ENCODE data around the gene COL1A2.

COL1A2 gene

DNA sequence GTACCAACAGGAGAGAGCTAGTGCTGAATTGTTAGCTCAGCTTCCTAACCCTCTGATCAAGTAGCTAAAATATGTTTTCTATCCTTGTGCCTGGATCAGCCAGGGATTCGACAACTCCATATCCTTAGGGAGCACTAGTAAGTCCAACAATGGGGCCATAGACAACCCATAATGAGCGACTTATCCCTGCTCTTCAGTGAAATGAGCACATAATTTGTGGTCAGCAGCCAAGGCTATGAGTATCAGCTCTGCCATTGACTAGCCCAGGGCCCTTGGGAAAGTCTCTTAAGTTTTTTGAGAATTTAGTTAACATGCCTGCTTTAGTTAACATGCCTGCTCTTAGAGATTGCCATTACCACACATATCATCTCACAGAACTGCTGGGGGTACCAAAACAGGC, 39.3 kb downstream of the COL1A2 start:
- no peak for DNase-seq (ENCODE audit: low read depth in 2 of 2)

DNA sequence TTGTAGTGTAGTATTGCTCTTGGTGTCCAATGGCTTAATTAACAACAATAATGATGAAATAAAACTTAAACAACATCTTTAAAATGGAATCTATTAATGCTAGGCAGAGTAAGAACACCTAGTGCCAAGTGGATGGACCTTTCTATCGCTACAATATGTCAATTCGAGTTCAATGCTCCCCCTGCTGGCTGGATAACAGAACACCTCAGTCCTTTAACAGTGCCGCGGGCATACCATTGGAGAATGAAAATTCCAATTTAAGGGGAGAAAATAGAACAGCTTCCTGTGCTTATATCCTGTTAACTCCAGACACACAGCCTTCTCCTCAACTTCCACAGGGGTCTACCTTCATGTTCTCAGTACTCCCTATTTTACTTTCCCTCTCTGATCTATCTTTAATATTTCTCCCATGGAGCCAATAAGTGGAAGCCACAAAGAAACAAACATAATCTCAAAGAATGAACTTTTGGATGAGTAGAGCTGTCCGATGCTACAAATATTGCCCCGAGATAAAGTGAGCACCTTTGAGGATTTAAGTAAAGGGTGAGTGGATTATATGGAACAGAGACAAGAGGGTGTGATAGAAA, 41.4 kb downstream of the COL1A2 start:
- peak; percentile 13 to 47 for DNase-seq (ENCODE audit: low read depth in 2 of 2)

DNA sequence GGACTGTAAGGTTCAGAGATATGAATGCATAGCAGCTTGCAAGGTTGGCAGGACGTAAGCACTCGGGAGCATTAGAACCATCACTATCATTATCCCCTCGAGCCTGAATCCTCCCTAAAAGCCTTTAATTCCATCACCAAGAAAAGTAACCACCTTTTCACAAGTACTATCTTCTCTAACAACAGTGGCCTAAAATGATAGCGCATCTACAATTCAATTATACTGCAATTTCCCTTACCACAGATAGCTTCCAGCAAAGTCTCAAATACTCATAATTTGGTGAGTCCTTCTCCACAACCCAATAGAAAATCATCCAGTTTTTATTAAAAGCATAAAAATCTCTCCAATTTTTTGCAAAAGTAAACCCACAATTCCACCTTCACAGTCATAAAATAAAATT, 42.0 kb downstream of the COL1A2 start:
- no peak for DNase-seq (ENCODE audit: low read depth in 2 of 2)

DNA sequence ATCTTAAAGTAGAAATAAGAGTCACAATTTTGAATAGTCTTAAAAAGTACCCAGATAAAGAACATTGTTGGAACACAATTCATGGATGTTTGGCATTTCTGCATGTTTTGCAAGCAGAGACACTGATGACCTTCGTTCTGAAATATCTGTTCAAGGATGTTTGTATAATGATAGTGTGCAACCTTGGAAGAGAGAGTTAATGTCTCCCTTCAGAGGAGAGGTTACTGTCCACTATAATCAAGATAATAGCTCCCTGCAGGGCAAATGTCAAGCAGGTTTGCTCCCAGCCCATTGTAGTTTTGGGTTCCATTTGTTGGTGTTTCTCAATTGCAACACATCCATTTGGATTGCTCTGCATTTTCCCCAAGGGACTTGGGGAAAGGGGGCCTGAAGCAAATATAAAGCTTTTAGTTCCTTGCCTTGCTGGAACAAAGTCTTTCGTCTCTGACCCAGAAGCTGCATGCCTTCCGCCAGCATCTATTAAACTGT, 45.2 kb downstream of the COL1A2 start:
- no peak for DNase-seq (ENCODE audit: low read depth in 2 of 2)

GRCh38 chr7:94440451-94441039, 45.9 kb downstream of the COL1A2 start:
- DNase-seq (ENCODE audit: low read depth in 2 of 2): no peak

- DNase-seq (ENCODE audit: low read depth in 2 of 2): no peak
Measured at GRCh38 chr7:94441138-94441537, 46.4 kb downstream of the COL1A2 start.

- no peak for DNase-seq (ENCODE audit: low read depth in 2 of 2)
Measured at GRCh38 chr7:94442639-94443038, 47.9 kb downstream of the COL1A2 start.

DNA sequence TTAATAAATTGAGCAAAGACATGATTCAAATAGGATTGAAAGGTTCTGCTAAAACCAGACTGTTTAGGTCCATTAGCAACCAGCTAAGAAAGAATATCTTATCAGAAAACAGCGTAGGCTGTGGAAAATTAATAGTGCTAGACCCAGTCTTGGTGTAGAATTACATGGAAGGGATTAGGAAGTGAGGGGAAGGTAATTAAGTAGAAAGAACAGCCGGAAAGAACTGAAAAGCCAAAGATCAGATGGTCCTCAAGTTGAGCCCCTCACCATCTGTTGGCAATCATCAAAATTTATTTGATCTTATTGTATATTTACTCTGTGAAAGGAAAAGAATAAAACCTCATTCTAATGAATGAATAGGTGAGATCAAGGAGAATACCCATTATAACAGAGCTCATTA, 50.1 kb downstream of the COL1A2 start:
- no peak for DNase-seq (ENCODE audit: low read depth in 2 of 2)

- no peak for DNase-seq (ENCODE audit: low read depth in 2 of 2)
Measured at GRCh38 chr7:94445696-94446194, 51.0 kb downstream of the COL1A2 start.

DNA sequence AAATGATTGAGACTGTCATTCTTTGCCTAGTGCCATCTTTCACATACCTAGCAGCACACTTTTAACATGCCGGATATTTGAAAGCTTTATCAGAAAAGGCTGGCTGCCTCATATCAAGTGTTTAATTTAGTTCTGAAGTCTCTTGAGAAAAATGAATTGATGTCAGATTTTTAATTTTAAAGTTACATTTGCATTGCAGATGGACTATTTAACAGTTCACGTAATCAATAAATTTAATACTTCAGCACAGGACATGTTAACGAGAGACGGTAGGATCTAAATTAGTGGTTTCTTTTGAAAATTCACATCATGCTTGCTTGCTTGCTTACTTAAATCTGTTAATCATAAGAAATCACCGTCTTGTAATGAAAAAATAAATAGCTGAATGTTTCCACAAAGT, 51.6 kb downstream of the COL1A2 start:
- no peak for DNase-seq (ENCODE audit: low read depth in 2 of 2)

GRCh38 chr7:94449151-94449725, 54.5 kb downstream of the COL1A2 start:
- no peak for DNase-seq (ENCODE audit: low read depth in 2 of 2)

GRCh38 chr7:94450044-94450697, 55.5 kb downstream of the COL1A2 start:
- DNase-seq (ENCODE audit: low read depth in 2 of 2): no peak

DNA sequence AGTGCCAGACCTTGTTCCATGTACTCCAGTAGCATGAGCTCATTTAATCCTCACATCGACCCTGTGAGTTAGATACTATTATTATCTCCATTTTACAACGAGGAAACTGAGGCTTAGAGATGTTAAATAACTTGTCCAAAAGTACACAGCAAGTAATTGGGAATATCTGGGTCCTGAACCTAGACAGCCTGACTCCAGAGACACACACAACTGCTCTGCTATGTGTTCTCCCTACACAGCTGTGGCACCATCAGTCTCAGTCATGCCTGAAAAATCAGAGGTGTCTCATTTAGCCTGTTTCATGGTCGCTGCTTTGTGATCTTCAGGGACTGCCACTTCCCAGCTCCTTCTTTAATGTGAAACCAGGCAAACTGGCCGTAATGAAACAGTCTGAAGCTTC, 56.5 kb downstream of the COL1A2 start:
- DNase-seq (ENCODE audit: low read depth in 2 of 2): no peak

GRCh38 chr7:94452239-94452638, 57.5 kb downstream of the COL1A2 start:
- DNase-seq (ENCODE audit: low read depth in 2 of 2): no peak

DNA sequence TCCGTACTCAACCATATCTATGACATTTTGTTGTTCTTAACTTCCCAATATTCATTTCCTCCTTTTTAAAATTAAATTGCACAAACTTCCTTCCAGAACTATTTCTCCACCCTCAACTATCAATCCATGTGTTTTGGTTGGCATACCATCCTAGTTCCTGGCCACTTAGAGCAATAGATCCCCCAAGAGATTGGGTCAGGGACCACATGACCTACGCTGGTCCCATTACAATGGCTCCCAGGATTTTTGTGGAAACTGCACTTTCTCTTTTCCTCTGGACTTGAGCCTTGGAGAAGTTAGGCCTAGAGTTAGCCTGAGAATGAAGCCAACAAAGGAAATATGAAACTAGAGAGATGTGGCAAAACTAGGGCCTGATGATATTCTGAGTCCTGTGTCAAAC, 59.2 kb downstream of the COL1A2 start:
- DNase-seq (ENCODE audit: low read depth in 2 of 2): no peak

DNA sequence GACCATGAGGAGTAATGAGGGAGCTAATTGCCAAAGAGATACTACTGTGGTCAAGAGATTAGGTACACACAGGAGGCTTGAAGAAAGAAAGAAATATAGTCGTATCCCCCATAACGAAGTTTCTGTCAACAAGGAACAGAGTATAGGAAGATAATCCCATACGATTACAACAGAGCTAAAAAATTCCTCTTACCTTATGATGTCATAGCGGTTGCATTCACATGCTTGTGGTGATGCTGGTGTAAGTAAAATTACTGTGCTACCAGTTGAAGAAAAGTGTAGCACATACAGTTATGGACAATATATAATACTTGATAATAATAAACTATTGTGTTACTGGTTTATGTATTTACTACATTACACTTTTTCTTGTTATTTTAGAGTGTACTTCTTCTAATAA, 63.3 kb downstream of the COL1A2 start:
- DNase-seq (ENCODE audit: low read depth in 2 of 2): no peak

DNA sequence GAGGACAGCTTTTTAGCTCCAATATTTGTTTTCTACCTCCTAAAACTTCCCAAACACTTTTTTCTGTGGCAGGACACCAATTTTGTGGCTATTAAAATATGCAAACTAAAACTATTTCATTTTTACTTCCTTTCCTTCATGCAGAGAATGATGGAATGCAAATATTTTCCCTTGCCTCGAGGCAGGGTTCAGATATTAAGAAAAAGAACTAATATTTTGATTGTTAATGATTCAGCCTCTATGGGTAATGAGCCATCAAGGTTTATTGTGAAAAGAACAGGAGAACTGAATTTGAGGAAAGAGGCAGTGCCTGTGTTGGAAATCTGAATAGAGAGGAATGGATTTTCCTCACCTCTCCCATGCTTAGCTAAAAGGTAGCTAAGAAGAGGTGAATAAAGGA, 71.8 kb downstream of the COL1A2 start:
- no peak for DNase-seq (ENCODE audit: low read depth in 2 of 2)

- DNase-seq (ENCODE audit: low read depth in 2 of 2): no peak
Measured at GRCh38 chr7:94471604-94472003, 76.9 kb downstream of the COL1A2 start.

GRCh38 chr7:94472608-94473007, 77.9 kb downstream of the COL1A2 start:
- no peak for DNase-seq (ENCODE audit: low read depth in 2 of 2)

DNA sequence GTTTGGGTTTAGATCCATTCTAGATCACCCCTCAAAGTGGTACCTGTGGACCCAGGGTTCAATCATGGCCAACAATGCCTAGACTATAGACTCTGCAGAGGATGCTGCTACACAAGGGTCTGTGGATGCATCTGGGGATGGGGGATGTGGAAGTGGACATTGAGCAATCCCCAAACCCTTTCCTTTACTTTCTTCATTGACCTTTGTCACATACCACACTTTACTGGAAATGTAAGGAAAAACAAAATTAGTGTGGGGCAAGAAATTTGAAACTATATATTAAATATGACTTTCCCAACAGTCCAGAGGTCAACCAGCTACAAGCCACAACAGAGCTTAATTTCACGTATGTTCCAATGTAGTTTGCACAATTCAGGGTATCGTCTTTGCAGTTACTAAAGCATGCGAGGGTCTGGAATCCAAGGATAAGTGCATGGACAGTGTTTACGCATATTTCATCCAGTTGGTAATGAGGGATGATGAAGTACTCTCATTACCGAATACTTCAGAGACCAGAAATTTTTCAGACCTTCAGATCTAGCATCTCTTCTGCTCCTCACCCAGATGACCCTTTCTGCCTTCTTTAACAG, 81.7 kb downstream of the COL1A2 start:
- no peak for DNase-seq (ENCODE audit: low read depth in 2 of 2)

DNA sequence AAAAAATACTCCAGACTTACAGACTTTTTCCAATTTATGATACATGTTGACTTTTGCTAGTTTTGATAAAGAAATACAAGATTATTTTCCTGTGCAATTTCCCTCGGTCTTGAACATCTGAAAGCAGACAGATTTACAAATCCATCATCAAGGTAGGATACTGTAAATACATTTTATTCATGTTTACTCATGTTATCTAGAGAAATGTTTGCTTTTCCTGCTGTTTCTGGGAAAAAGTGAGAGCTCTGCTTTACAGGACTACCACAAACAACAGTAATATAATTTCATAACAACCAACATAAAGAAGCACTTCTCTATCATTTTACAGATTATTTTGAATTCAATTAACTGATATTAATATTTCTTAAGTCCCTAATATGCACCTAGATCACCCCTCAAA, 83.2 kb downstream of the COL1A2 start:
- no peak for DNase-seq (ENCODE audit: low read depth in 2 of 2)

DNA sequence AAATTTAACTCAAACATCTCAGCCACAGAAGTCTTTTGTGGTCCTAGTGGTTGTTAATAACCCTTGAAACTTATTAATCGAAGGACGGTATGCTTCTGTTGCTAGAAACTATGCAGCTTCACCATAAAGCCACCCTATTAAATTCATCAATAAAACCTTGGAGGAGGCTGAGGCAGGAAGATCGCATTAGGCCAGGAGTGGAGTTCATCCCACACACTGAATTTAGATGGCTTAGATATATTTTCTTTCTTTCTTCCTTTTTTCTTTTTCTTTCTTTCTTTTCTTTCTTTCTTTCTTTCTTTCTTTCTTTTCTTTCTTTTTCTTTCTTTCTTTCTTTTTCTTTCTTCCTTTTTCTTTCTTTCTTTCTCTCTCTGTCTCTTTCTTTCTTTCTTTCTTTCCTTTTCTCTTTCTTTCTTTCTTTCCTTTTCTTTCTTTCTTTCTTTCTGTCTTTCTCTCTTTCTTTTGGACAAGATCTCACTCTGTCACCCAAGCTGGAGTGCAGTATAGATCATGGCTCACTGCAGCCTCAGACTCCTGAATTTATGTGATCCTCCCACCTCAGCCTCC, 84.0 kb downstream of the COL1A2 start:
- no peak for DNase-seq (ENCODE audit: low read depth in 2 of 2)
